ENCODE measurements around the gene PBX4.

PBX4 gene

DNA sequence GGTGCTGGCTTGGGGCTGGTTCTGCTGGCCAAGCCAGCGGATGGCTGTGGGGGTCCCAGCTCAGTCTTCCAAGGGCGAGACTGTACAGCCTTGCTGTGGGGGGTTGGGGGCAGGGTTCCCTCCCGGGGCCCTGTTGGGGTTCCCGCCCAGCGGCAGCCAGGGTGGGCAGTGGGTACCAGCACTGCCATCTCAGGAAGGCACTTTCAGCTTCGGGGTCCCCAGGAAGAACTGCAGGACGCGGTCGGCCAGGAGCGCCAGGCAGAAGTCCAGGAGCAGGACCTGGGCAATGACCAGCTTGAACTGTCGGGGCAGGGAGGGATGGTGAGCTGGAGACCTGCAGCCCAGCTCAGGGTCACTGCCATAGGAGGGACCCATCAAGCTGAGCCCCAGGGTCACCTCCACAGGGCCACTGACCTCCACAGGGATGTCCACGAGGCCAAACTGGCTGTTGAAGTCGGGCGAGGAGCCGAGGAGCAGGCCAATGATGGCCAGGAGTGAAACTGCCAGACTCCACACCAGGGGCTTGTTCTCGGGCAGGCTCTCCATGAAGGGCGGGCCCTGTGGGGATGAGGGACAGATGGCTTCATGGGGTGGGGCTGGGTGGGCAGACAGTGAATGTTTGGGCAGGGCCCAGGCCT lies 26.9 kb upstream of the PBX4 start:
- DNase-seq (ENCODE audit: low spot score): no peak
- TF ChIP-seq, protein P1, sequence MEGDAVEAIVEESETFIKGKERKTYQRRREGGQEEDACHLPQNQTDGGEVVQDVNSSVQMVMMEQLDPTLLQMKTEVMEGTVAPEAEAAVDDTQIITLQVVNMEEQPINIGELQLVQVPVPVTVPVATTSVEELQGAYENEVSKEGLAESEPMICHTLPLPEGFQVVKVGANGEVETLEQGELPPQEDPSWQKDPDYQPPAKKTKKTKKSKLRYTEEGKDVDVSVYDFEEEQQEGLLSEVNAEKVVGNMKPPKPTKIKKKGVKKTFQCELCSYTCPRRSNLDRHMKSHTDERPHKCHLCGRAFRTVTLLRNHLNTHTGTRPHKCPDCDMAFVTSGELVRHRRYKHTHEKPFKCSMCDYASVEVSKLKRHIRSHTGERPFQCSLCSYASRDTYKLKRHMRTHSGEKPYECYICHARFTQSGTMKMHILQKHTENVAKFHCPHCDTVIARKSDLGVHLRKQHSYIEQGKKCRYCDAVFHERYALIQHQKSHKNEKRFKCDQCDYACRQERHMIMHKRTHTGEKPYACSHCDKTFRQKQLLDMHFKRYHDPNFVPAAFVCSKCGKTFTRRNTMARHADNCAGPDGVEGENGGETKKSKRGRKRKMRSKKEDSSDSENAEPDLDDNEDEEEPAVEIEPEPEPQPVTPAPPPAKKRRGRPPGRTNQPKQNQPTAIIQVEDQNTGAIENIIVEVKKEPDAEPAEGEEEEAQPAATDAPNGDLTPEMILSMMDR (IDR thresholded peaks at IDR 0.05; ENCODE audit: extremely low read depth, missing control alignments): no peak

DNA sequence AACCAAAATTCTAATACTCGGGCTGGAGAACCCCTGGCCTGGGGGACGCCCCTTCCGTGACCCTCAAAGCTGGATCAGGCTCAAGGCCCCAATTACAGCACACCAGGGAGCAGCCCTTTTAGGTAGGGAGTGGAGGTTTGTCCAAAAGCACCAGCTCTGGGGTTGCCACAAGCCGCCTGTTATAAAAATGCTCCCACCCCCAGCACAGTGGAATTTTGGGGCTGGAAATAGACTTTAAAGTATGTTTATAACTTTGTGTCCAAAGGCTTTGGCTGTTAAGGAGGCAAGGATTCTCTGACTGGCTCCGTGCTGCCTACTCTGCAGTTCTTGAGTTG lies 25.5 kb upstream of the PBX4 start:
- TF ChIP-seq, protein P1 (IDR thresholded peaks at IDR 0.05; ENCODE audit: extremely low read depth, missing control alignments): no peak
- DNase-seq (ENCODE audit: low spot score): no peak

DNA sequence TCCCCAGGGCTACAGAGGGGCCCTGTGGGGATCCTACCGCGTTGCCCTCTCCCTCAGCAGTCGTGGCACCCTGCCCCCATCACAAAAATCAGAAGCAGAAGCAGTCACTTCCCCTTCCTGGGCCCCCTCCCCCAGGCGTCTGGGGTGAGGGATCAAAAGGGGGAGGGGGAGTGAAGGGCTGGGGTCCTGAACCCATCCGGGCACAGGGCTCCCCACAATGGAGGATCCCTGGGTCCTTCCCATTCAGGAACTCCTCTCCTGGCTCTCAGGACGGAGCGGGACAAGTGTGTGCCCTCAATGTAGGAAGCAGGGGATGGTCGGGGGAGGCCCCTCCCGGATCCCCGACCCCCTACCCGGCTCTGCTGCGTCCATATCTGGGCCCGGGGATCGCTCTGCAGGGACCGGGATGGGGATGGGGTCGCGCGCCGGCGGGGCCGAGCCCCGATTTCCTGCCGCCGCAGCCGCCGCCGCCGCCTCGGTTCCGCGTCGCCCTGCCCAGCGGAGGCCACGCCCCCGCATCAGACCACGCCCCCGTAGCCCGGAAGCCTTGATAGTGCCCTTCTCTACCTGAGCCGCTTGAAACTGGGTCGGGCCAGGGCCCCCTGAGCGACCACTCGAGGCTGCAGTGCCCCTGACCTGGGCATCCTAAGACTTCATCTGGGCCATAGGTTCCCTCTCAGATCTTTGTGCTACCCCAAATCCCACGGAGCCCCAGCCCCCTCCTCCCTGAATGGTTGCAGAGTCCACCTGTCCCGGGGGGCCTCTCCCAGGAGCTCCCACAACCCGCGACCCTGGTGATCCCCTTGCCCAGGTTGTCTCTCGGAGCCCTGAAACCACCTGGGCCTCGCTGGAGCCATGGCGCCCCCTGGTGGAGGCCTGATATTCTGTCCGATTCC lies 24.9 kb upstream of the PBX4 start, which contains the start of gene GMIP:
Gene GMIP (minus strand): TSS at position 500 of the 896 bp plus-strand sequence. CDS start 128 bp downstream, at position 372.
- DNase-seq (ENCODE audit: low spot score): peak; percentile 97
- TF ChIP-seq, protein P1 (IDR thresholded peaks at IDR 0.05; ENCODE audit: extremely low read depth, missing control alignments): peak; percentile 81

DNA sequence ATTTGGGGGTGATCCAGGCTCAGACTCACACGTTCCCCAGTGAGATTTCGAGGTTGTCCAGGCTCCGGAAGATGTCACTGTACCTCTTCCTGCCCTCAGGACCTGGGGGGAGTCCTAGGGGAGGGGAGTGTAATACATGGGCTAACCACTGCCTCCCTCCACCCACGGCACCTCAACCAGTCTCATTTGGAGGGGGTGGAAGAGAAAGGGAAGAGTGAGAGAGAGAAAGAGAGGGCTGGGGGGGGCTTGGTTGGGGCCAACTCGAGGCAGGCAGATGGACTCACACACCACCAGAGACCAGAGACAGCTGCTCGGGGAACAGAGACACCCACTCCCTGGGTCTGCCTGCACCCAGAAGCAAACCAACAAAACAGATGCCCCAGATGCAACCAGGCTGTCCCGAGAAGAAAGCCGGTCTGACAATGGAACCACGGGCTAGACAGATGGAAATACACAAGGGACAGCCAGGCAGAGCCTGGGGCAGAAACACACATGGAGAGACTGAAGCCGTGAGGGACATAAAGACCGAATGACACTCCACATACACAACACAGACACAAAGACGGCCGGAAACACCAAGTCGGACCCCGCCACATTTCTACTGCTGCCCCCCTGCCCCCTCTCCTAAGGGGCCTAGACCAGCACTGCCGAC lies 24.1 kb upstream of the PBX4 start:
- TF ChIP-seq, protein P1 (IDR thresholded peaks at IDR 0.05; ENCODE audit: extremely low read depth, missing control alignments): no peak
- peak; percentile 83 for DNase-seq (ENCODE audit: low spot score)

DNA sequence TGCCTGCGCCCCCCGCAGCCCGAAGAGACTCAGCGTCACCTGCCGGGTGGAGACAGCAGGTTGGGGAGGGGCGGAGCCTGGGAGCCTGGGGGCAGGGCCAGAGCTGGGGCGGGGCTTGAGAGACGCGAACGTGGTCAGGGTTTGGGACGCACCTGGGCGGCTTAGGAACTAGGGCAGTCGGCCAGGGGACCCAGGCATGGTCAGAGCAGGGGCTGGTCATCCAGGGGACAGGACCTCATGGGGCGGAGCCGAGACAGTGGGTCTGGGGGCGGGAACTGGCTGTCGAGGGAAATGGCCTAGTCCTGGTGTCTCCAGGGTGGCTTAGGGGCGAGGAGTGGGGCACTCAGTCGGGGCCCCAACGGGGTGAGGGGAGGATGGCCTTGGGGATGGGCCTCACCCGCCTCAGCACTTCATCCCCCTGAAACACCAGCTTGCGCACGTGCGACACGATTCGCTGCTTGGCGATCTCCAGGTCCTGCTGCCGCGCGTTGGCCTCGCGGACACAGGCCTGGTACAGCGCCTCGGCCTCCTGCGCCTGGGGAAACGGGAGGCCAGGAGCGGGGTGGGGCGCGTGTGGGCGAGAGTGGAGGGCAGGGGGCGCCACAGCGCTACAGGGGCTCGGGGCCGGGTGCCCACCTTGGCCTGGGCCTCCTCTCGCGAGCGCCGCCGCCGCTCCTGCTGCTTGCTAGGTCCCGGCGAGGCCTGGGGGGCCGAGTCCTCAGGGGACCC lies 19.2 kb upstream of the PBX4 start:
- DNase-seq (ENCODE audit: low spot score): no peak
- TF ChIP-seq, protein P1 (IDR thresholded peaks at IDR 0.05; ENCODE audit: extremely low read depth, missing control alignments): no peak

DNA sequence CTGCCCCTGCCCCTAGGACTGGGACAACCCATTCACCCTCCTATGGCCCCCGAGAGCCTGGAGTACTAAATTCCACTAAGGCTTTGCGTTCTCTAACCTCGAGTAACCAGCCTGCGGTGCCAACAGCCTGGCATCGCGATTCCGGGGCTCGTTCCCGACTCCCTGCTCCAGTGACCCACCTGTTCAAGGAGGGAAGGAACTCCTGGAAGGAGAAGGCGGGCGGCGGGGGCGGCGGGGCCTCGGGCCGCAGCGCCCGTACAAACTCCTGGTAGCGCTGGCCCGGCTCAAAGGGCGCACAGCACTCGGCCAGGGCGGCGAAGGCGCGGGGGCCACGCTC lies 18.7 kb upstream of the PBX4 start:
- TF ChIP-seq, protein P1 (IDR thresholded peaks at IDR 0.05; ENCODE audit: extremely low read depth, missing control alignments): no peak
- no peak for DNase-seq (ENCODE audit: low spot score)
